ENCODE measurements around the gene STK33. TPM values are rescaled to one million over a fixed set of nuclear protein-coding genes. Genes with fewer than 3 reads are reported as not detected.

Gene STK33
- polyA plus RNA-seq, 6 donors from 2014 or later, result 2.5 to 11.0 (median 4.9) TPM

DNA sequence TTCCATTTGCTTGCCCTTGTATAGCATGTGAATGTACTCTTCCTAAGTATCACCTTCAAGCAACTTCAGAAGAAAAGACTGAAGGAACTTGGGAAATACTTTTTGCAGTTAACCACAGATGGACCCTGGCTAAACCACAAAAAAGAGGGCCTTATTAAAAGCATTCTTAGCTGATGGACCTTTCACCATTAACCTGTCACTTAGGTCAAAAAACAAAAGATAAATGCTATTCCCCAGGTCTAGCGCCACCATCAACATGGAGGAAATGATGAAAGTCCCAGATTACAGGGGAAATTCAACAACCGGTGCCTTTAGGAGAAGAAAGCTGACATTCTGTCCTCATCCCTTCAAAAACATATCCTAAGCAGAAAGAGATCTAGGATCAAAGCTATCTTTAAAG is 29.5 kb downstream of the STK33 start:
- H3K36me3 Mint-ChIP-seq, result peaks cover 5 to 13% of the 10 kb centered on the region in 2 donors
- no peaks in the 10 kb centered on the region for H3K27me3 Mint-ChIP-seq
- H3K4me1 Mint-ChIP-seq, result peaks cover 0 to 10% (median 0%) of the 10 kb centered on the region in 3 donors
- ATAC-seq (ENCODE audit: low read depth in 2 of 2) (no peak), DNase-seq (no peak)
- peaks cover 0 to 19% (median 13%) of the 10 kb centered on the region in 7 donors for H3K9me3 Mint-ChIP-seq
- peak overlapping the region in 1 of 6 donors; percentile 12 for H3K27ac Mint-ChIP-seq
- no peak overlapping the region for H3K4me3 Mint-ChIP-seq

DNA sequence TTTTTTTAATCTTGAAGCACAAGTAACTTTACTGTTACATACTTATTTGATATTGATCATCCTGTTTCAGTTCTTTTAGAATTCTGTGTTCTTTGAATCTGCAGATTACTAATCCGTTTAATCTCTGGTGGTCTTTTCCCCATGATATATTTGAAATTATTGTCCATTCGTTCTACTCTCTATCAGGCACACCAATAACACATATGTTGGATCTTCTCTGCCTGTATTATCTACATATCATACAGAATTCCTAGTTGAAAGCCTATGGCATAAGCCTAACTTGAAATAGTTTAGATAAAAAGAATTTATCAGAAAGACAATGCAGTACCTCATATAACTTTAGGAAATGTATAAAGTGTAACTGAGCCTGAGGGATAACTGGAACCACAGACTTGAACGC is 32.6 kb downstream of the STK33 start:
- Mint-ChIP-seq H3K4me1 (peaks cover 0 to 5% (median 0%) of the 10 kb centered on the region in 3 donors), H3K4me3 (no peak overlapping the region), H3K27me3 (no peaks in the 10 kb centered on the region), H3K27ac (no peak overlapping the region), H3K36me3 (peaks cover 5 to 13% of the 10 kb centered on the region in 2 donors), H3K9me3 (peaks cover 0 to 19% (median 13%) of the 10 kb centered on the region in 7 donors)
- DNase-seq (no peak), ATAC-seq (ENCODE audit: low read depth in 2 of 2) (no peak)

DNA sequence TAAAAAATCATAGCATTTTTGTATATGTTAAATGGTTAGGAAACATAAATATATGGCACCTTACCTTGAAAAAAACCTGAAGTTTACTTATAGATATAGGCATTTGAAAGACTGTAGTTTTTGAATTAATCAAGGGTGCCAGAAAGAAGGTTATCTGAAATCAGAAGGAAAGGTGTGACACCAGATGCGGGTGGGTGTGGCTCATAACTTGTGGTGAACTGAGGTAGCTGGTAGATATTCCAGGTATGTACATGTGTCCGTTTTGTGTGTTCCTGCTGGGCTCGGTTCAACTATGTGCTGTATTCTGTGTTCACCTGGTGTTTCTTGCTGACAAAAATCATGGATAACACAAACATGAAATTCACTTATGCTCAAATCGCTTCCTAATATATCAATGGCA is 35.6 kb downstream of the STK33 start:
- Mint-ChIP-seq H3K36me3 (peaks cover 5 to 13% of the 10 kb centered on the region in 2 donors), H3K27ac (no peak overlapping the region), H3K9me3 (peaks cover 0 to 19% (median 13%) of the 10 kb centered on the region in 7 donors), H3K4me1 (no peaks in the 10 kb centered on the region), H3K27me3 (no peaks in the 10 kb centered on the region), H3K4me3 (no peak overlapping the region)
- ATAC-seq (ENCODE audit: low read depth in 2 of 2), result no peak
- DNase-seq, result no peak

DNA sequence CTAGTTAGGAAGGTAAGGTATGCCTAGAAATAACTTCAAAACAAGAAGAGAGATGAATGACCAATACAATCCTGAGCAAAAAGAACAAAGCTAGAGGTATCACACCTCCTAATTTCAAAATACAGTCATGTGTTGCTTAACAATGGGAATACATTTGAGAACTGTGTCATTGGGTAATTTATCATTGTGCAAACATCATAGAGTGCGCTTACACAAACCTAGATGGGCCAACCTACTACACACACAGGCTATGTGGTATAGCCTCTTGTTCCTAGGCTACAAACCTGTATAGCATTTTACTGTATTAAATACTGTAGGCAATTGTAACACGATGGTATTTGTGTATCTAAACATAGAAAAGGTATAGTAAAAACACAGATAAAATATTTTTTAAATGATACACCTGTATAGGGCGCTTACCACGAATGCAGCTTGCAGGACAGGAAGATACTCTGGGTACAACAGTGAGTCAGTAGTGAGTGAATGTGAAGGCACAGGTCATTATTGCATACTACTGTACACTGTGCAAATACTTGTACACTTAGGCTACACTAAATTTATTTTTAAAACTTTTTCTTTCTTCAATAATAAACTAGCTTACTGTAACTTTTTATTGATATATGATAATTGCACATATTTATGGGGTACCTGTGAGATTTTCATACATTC is 48.2 kb downstream of the STK33 start:
- H3K27ac Mint-ChIP-seq, result no peak overlapping the region
- no peaks in the 10 kb centered on the region for H3K36me3 Mint-ChIP-seq
- DNase-seq (no peak), ATAC-seq (ENCODE audit: low read depth in 2 of 2) (no peak)
- H3K27me3 Mint-ChIP-seq, result no peaks in the 10 kb centered on the region
- peaks cover 0 to 2% (median 0%) of the 10 kb centered on the region in 3 donors for H3K4me1 Mint-ChIP-seq
- peaks cover 0 to 22% (median 7%) of the 10 kb centered on the region in 7 donors for H3K9me3 Mint-ChIP-seq
- no peak overlapping the region for H3K4me3 Mint-ChIP-seq

DNA sequence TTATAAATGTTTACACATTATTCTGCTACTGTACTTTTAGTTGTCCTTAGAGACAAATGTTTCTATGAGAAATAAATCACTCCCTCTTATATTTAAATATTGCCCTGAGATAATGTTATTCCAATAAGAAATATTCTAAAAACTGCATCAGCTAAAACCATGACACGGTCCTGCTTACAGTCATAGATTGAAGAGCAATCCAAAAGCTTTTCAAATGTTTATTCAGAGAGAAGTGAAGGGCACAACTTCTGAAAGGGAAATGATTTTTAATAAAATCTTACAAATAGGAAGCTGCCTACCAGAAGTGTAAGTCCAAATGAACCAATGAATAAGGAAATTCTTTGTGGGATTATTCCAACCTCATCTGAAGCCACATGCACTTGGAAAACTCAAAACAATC is 49.2 kb downstream of the STK33 start:
- Mint-ChIP-seq H3K4me3 (no peak overlapping the region), H3K27ac (no peak overlapping the region), H3K9me3 (peaks cover 0 to 22% (median 7%) of the 10 kb centered on the region in 7 donors), H3K4me1 (peaks cover 0 to 5% (median 0%) of the 10 kb centered on the region in 3 donors), H3K36me3 (no peaks in the 10 kb centered on the region), H3K27me3 (no peaks in the 10 kb centered on the region)
- DNase-seq, result no peak
- ATAC-seq (ENCODE audit: low read depth in 2 of 2), result no peak

DNA sequence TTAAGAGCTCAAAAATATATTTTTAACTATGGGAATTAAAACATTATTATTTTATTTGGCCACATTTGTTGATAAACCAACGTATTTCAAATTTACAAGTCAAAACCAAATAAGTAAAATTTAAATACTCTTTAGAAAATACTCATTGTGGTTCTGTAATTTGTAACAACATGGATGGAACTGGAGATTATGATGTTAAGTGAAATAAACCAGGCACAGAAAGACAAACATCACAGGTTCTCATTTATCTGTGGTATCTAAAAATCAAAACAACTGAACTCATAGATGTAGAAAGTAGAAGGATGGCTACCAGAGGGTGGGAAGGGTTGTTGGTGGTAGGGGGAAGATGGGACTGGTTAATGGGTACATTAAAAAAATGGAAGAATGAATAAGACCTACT is 50.8 kb downstream of the STK33 start:
- Mint-ChIP-seq H3K4me3 (no peak overlapping the region), H3K36me3 (no peaks in the 10 kb centered on the region), H3K27me3 (no peaks in the 10 kb centered on the region), H3K9me3 (peaks cover 0 to 14% (median 5%) of the 10 kb centered on the region in 7 donors), H3K4me1 (peaks cover 0 to 5% (median 0%) of the 10 kb centered on the region in 3 donors), H3K27ac (no peak overlapping the region)
- ATAC-seq (ENCODE audit: low read depth in 2 of 2) (no peak), DNase-seq (no peak)

DNA sequence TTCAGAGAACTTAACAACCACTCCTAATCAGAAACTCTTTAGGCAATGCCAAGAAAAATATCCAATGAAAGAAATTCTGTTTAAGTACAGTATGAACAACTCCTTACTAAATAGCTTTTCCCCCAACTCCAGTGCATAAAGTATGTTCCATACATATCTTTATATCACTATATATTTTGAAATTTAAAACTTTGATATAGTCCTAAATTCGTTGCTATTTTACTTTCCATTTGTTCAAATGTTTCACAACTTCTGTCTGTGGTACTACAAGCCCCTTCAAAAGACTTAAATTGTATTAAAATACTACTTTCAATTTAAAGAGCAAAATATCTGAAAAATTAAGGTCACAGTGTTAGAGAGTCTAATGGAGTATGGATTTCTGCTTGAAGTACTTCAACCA is 52.6 kb downstream of the STK33 start:
- no peaks in the 10 kb centered on the region for H3K27me3 Mint-ChIP-seq
- peaks cover 0 to 5% (median 0%) of the 10 kb centered on the region in 3 donors for H3K4me1 Mint-ChIP-seq
- H3K36me3 Mint-ChIP-seq, result no peaks in the 10 kb centered on the region

DNA sequence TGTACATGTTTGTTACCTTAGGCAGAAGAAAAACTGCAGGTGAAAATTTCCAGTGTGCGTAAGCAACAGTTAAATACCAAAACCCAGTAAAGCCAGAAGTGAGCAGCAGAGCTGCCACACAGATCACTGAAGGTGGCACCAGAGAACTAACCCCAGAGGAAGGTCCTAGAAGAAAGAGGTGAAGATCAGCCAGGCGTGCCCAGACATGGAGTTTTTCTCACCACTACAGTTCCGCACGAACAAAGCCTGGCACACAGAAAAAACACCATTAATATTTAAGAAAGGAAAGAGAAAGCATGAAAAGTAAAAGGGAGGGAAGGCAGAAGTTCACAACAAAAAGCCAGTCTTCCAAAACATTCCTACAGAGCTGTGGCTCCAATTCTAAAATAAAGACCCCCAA is 60.7 kb downstream of the STK33 start:
- Mint-ChIP-seq H3K27me3 (no peaks in the 10 kb centered on the region), H3K36me3 (peaks cover 0 to 6% of the 10 kb centered on the region in 2 donors), H3K4me1 (peaks cover 33 to 59% (median 47%) of the 10 kb centered on the region in 3 donors), H3K9me3 (no peaks in the 10 kb centered on the region), H3K4me3 (peak overlapping the region; percentile 23 to 82 (median 45)), H3K27ac (peak overlapping the region; percentile 30 to 76 (median 64))
- peak; percentile 41 for DNase-seq
- ATAC-seq (ENCODE audit: low read depth in 2 of 2), result peak; percentile 89 to 92

More for the DNA sequence above, 52.6 kb downstream of the STK33 start:
- DNase-seq (no peak), ATAC-seq (ENCODE audit: low read depth in 2 of 2) (no peak)
- Mint-ChIP-seq H3K4me3 (no peak overlapping the region), H3K27ac (no peak overlapping the region), H3K9me3 (no peaks in the 10 kb centered on the region)

DNA sequence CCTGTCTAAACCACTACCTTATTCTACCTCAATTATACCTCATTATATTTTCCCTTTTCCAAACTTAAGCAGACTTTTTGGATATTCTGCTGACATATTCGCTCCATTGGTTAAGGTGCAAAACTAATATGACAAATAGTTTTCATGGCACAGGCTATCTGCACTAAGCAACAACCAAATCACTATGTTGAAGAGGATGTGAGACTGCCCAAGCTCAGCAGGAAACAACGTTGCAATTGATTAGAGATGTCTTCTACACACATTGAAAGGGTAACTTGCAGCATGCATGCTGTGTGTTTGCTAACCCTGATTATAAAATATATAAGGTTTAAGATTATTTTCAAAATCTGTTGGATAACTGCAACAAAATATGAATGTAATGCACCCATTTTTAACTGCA is 61.6 kb downstream of the STK33 start:
- Mint-ChIP-seq H3K27ac (peak overlapping the region; percentile 31 to 98 (median 80)), H3K4me1 (peaks cover 33 to 61% (median 47%) of the 10 kb centered on the region in 3 donors), H3K4me3 (peak overlapping the region in 7 of 8 donors; percentile 47 to 79 (median 59)), H3K9me3 (no peaks in the 10 kb centered on the region), H3K27me3 (no peaks in the 10 kb centered on the region), H3K36me3 (peaks cover 0 to 6% of the 10 kb centered on the region in 2 donors)
- ATAC-seq (ENCODE audit: low read depth in 2 of 2) (peak; percentile 61 to 64), DNase-seq (peak; percentile 4)

DNA sequence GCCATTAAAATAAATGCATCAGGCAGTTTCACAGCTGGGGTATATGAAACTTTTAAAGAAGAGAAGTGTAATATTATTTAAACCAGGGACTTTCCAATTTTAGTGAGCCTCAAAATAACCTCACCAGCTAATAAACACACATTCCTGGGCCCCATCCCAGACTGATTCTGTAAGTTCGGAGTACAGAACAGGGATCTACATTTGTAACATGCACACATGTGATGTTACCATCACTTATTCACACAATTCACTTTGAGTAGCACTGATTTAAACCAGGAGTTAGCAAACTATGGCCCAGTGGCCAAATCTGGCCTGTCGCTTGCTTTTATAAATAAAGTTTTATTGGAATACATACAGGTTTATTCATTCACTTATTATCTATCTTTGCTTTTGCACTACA is 62.0 kb downstream of the STK33 start:
- peaks cover 0 to 6% of the 10 kb centered on the region in 2 donors for H3K36me3 Mint-ChIP-seq
- H3K9me3 Mint-ChIP-seq, result no peaks in the 10 kb centered on the region
- H3K27ac Mint-ChIP-seq, result peak overlapping the region; percentile 58 to 98 (median 84)
- H3K4me3 Mint-ChIP-seq, result peak overlapping the region; percentile 47 to 79 (median 58)
- peak; percentile 11 for DNase-seq
- ATAC-seq (ENCODE audit: low read depth in 2 of 2), result peak; percentile 51
- peaks cover 33 to 61% (median 50%) of the 10 kb centered on the region in 3 donors for H3K4me1 Mint-ChIP-seq
- H3K27me3 Mint-ChIP-seq, result no peaks in the 10 kb centered on the region

DNA sequence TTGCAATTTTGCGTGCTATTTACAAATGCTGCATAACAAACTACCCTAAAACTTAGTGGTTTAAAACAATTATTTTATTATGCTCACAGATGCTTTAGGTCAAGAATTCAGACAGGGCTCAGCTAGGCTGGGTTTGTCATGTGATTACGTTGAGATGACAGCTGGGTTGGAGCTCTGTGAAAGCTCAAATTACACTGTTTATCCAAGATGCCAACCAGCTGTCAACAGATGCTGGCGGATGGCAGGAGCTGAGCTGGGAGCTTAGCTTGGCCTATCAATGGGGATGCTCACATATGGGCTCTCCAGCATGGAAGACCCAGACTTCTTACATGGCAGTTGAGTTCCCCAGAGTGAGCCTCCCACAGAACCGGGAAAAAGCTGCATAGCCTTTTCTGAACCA is 62.7 kb downstream of the STK33 start:
- ATAC-seq (ENCODE audit: low read depth in 2 of 2), result no peak
- H3K36me3 Mint-ChIP-seq, result peaks cover 0 to 6% of the 10 kb centered on the region in 2 donors
- DNase-seq, result no peak
- H3K4me3 Mint-ChIP-seq, result peak overlapping the region in 5 of 8 donors; percentile 9 to 78 (median 59)
- H3K9me3 Mint-ChIP-seq, result no peaks in the 10 kb centered on the region
- no peaks in the 10 kb centered on the region for H3K27me3 Mint-ChIP-seq
- H3K27ac Mint-ChIP-seq, result peak overlapping the region in 4 of 6 donors; percentile 73 to 92 (median 80)
- H3K4me1 Mint-ChIP-seq, result peaks cover 33 to 61% (median 50%) of the 10 kb centered on the region in 3 donors

DNA sequence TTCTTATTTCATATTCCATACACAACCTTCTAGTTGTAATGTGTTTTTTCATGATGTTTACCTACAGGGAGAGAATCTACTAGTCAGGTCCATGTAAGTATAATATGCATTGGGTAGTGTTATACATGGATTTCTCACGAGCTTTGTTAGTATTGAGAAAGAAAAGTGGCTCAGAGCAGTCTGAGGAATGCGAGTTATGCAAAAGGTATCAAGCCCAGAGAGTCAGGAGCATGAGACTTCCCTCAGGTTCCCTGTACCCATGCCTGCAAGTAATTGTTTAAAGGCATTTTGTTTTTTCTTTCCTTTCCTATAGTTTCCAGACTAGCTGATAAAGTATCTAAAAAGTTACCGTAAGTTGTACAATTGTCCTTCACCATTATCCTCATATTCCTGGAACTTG is 66.1 kb downstream of the STK33 start:
- peaks cover 0 to 6% of the 10 kb centered on the region in 2 donors for H3K36me3 Mint-ChIP-seq
- no peaks in the 10 kb centered on the region for H3K9me3 Mint-ChIP-seq
- H3K27ac Mint-ChIP-seq, result no peak overlapping the region
- peaks cover 27 to 52% (median 50%) of the 10 kb centered on the region in 3 donors for H3K4me1 Mint-ChIP-seq
- ATAC-seq (ENCODE audit: low read depth in 2 of 2), result no peak
- H3K27me3 Mint-ChIP-seq, result no peaks in the 10 kb centered on the region
- no peak for DNase-seq
- no peak overlapping the region for H3K4me3 Mint-ChIP-seq

DNA sequence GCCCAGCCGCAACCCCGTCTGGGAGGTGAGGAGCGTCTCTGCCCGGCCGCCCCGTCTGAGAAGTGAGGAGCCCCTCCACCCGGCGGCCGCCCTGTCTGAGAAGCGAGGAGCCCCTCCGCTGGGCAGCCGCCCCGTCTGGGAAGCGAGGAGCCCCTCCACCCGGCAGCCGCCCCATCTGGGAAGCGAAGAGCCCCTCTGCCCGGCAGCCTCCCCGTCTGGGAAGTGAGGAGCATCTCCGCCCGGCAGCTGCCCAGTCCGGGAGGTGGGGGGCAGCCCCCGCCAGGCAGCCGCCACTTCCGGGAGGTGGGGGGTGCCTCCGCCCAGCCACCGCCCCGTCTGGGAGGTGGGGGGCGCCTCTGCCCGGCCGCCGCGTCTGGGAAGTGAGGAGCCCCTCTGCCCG is 70.6 kb downstream of the STK33 start:
- no peaks in the 10 kb centered on the region for H3K27me3 Mint-ChIP-seq
- ATAC-seq (ENCODE audit: low read depth in 2 of 2) (no peak), DNase-seq (no peak)
- no peaks in the 10 kb centered on the region for H3K36me3 Mint-ChIP-seq
- H3K9me3 Mint-ChIP-seq, result peaks cover 0 to 14% (median 5%) of the 10 kb centered on the region in 7 donors
- no peak overlapping the region for H3K4me3 Mint-ChIP-seq
- peaks cover 0 to 16% (median 14%) of the 10 kb centered on the region in 3 donors for H3K4me1 Mint-ChIP-seq
- H3K27ac Mint-ChIP-seq, result no peak overlapping the region

DNA sequence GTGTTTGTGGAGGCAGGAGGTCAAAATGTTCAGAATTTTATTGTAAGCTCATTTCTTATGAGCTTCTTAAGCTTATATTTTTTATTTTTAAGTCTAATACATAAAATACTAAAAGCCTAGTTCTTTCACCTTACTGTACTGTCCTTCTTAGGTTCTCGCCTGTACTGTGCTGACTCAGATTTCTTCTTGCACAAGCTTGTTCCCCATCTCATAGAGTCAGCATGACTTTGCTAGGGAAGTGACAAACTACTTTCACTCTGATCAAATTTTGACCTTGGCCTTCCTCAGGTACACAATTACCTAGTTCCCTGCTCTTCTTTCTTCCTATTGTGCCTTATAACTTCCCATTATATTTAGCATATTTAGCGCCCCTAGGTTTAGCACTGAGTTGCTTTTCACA is 81.5 kb downstream of the STK33 start:
- H3K36me3 Mint-ChIP-seq, result peaks cover 8 to 24% of the 10 kb centered on the region in 2 donors
- H3K27me3 Mint-ChIP-seq, result peaks cover 0 to 7% (median 0%) of the 10 kb centered on the region in 3 donors
- H3K27ac Mint-ChIP-seq, result no peak overlapping the region
- DNase-seq, result no peak
- H3K4me1 Mint-ChIP-seq, result no peaks in the 10 kb centered on the region
- no peak for ATAC-seq (ENCODE audit: low read depth in 2 of 2)
- H3K9me3 Mint-ChIP-seq, result peaks cover 12 to 27% (median 18%) of the 10 kb centered on the region in 7 donors
- no peak overlapping the region for H3K4me3 Mint-ChIP-seq
